Left hindlimb (tissue), 1 donor: Measurements from ENCODE around the gene HHAT.
A peak's percentile ranks its signal among the peaks of the same experiment; 100 is the strongest.

ENCODE experiments used
- DNase-seq: peaks from one replicate; pipeline ENCODE4 v3.0.0-alpha.2; 2018

Gene HHAT

GRCh38 chr1:210607361-210607760 lies 278.7 kb downstream of the HHAT start:
- DNase-seq: no peak

- DNase-seq: no peak
Observed at GRCh38 chr1:210608767-210609166, 280.1 kb downstream of the HHAT start.

- DNase-seq: no peak
Observed at GRCh38 chr1:210616356-210616755, 287.7 kb downstream of the HHAT start.

GRCh38 chr1:210617293-210617692 lies 288.6 kb downstream of the HHAT start:
- no peak for DNase-seq

GRCh38 chr1:210618369-210618768 lies 289.7 kb downstream of the HHAT start:
- no peak for DNase-seq

GRCh38 chr1:210620867-210621488 lies 292.3 kb downstream of the HHAT start:
- DNase-seq: no peak

GRCh38 chr1:210621712-210622111 lies 293.0 kb downstream of the HHAT start:
- no peak for DNase-seq

- DNase-seq: peak; percentile 50
Observed at GRCh38 chr1:210624722-210625121, 296.0 kb downstream of the HHAT start.

- DNase-seq: no peak
Observed at GRCh38 chr1:210625715-210626114, 297.0 kb downstream of the HHAT start.

GRCh38 chr1:210626341-210626740 lies 297.6 kb downstream of the HHAT start:
- no peak for DNase-seq

- DNase-seq: no peak
Observed at GRCh38 chr1:210627755-210628154, 299.1 kb downstream of the HHAT start.

- no peak for DNase-seq
Observed at GRCh38 chr1:210629276-210629675, 300.6 kb downstream of the HHAT start.

GRCh38 chr1:210631399-210631798 lies 302.7 kb downstream of the HHAT start:
- DNase-seq: no peak

GRCh38 chr1:210633140-210633539 lies 304.4 kb downstream of the HHAT start:
- no peak for DNase-seq

GRCh38 chr1:210633636-210634035 lies 304.9 kb downstream of the HHAT start:
- no peak for DNase-seq

GRCh38 chr1:210635108-210635507 lies 306.4 kb downstream of the HHAT start:
- no peak for DNase-seq

GRCh38 chr1:210641582-210641981 lies 312.9 kb downstream of the HHAT start:
- DNase-seq: no peak

GRCh38 chr1:210645582-210646257 lies 317.0 kb downstream of the HHAT start:
- no peak for DNase-seq

GRCh38 chr1:210646258-210646616 lies 317.5 kb downstream of the HHAT start:
- DNase-seq: no peak

GRCh38 chr1:210647406-210648333 lies 319.0 kb downstream of the HHAT start:
- no peak for DNase-seq

GRCh38 chr1:210648588-210649269 lies 320.0 kb downstream of the HHAT start:
- DNase-seq: no peak

GRCh38 chr1:210650403-210650802 lies 321.7 kb downstream of the HHAT start:
- no peak for DNase-seq

GRCh38 chr1:210652329-210652954 lies 323.7 kb downstream of the HHAT start:
- no peak for DNase-seq
